ENCODE measurements around the gene SLC6A18. TPM values are rescaled to one million over a fixed set of nuclear protein-coding genes. Genes with fewer than 3 reads are reported as not detected.

Gene SLC6A18
- total and polyA plus RNA-seq, 2 of the 13 experiments (the other 11 are each of a cell fraction or from before 2014, with no cell fraction given) = not detected

GRCh38 chr5:1183424-1184162, 41.6 kb upstream of the SLC6A18 start:
- H3K4me3 ChIP-seq (replicated peaks in 1 of 3; ENCODE audit: insufficient read depth in 1 of 3, low read depth in 2 of 3, low read length in 3 of 3) = peak overlapping the region; percentile 39 to 79 (median 74); a peak in 5 of 6 replicates
- ChIA-PET CTCF (ENCODE audit: low intra/inter-chr PET ratio, low total read pairs) (no interaction called here), POLR2A (interaction anchor here (0.8 to 3.6 kb wide), 14 partner anchors 10 to 451 kb away, joined by 3 to 47 read pairs (median 6); partner anchors contain the start of genes BRD9, SLC6A19 and TRIP13)
- H3K27ac ChIP-seq (ENCODE audit: extremely low read length, insufficient read depth, low read length) = peak overlapping the region; percentile 99
- ATAC-seq = peak; percentile 51
- no peaks in the 10 kb centered on the region; a peak in 1 of 5 replicates for H3K27me3 ChIP-seq (ENCODE audit: control insufficient read depth in 1 of 2, insufficient read depth in 2 of 2, low read length in 2 of 2)
- H3K9ac ChIP-seq (ENCODE audit: insufficient read depth, low read depth, low read length) = peak overlapping the region; percentile 83
- H4K20me1 ChIP-seq (ENCODE audit: insufficient read depth, low read length) = no peaks in the 10 kb centered on the region
- H3K36me3 ChIP-seq (replicated peaks in 1 of 2; ENCODE audit: control insufficient read depth in 1 of 2, insufficient read depth in 2 of 2, low read length in 2 of 2) = no peaks in the 10 kb centered on the region
- H3K79me2 ChIP-seq (ENCODE audit: insufficient read depth, low read length) = no peaks in the 10 kb centered on the region
- no peak for FAIRE-seq
- in situ Hi-C loops (cut with HindIII; ENCODE audit: extremely low pct_ligation_motif_present, low pct_unique_long_range_greater_than_20kb) = no loop called here
- DNase-seq (ENCODE audit: low spot score) = no peak
- peaks cover 89% of the 10 kb centered on the region for H3K4me1 ChIP-seq (ENCODE audit: insufficient read depth, low read length)
- peak overlapping the region; percentile 91 for H3K4me2 ChIP-seq (ENCODE audit: low read depth, low read length)
- 11% methylated on average over 13 of the region's 18 CpGs for WGBS (ENCODE audit: low lambda C conversion rate)
- BruUV-seq (replicated peaks) = no TSS peak
- H2AFZ ChIP-seq (ENCODE audit: low read length) = no peak overlapping the region
- no peaks in the 10 kb centered on the region for H3K9me3 ChIP-seq (ENCODE audit: low read length)
- intact Hi-C loops (cut with micrococcal nuclease; ENCODE audit: unreplicated experiment) = loop anchor here (1.0 kb wide), 1 partner anchor 9 kb away; no protein-coding TSS in a partner anchor
- 0 out of 2 replicates have a peak, but pooled peaks have one; percentile 35 for TF ChIP-seq ZNF333 (CRISPR knock-in tag; IDR thresholded peaks at IDR 0.05; ENCODE audit: borderline replicate concordance)
- TF ChIP-seq ZNF441 (CRISPR knock-in tag; IDR thresholded peaks at IDR 0.05; ENCODE audit: borderline replicate concordance) = no peak
- TF ChIP-seq, protein P1, sequence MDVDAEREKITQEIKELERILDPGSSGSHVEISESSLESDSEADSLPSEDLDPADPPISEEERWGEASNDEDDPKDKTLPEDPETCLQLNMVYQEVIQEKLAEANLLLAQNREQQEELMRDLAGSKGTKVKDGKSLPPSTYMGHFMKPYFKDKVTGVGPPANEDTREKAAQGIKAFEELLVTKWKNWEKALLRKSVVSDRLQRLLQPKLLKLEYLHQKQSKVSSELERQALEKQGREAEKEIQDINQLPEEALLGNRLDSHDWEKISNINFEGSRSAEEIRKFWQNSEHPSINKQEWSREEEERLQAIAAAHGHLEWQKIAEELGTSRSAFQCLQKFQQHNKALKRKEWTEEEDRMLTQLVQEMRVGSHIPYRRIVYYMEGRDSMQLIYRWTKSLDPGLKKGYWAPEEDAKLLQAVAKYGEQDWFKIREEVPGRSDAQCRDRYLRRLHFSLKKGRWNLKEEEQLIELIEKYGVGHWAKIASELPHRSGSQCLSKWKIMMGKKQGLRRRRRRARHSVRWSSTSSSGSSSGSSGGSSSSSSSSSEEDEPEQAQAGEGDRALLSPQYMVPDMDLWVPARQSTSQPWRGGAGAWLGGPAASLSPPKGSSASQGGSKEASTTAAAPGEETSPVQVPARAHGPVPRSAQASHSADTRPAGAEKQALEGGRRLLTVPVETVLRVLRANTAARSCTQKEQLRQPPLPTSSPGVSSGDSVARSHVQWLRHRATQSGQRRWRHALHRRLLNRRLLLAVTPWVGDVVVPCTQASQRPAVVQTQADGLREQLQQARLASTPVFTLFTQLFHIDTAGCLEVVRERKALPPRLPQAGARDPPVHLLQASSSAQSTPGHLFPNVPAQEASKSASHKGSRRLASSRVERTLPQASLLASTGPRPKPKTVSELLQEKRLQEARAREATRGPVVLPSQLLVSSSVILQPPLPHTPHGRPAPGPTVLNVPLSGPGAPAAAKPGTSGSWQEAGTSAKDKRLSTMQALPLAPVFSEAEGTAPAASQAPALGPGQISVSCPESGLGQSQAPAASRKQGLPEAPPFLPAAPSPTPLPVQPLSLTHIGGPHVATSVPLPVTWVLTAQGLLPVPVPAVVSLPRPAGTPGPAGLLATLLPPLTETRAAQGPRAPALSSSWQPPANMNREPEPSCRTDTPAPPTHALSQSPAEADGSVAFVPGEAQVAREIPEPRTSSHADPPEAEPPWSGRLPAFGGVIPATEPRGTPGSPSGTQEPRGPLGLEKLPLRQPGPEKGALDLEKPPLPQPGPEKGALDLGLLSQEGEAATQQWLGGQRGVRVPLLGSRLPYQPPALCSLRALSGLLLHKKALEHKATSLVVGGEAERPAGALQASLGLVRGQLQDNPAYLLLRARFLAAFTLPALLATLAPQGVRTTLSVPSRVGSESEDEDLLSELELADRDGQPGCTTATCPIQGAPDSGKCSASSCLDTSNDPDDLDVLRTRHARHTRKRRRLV (CRISPR knock-in tag; IDR thresholded peaks at IDR 0.05) = 0 out of 2 replicates have a peak, but pooled peaks have one; percentile 6
- no peak for TF ChIP-seq MAFK (conservative IDR thresholded peaks at IDR 0.05 in 1 of 2, IDR thresholded peaks at IDR 0.05 in 1 of 2; ENCODE audit: low read length in 2 of 2)
- TF ChIP-seq ZSCAN21 (CRISPR knock-in tag; IDR thresholded peaks at IDR 0.05; ENCODE audit: borderline replicate concordance) = 0 out of 2 replicates have a peak, but pooled peaks have one; percentile 48
- TF ChIP-seq MYC (CRISPR knock-in tag; IDR thresholded peaks at IDR 0.05; ENCODE audit: borderline replicate concordance) = no peak
- TF ChIP-seq ZNF776 (CRISPR knock-in tag; IDR thresholded peaks at IDR 0.05) = peak; percentile 58; the same call in 1 of the 2 replicates
- TF ChIP-seq, protein P2, sequence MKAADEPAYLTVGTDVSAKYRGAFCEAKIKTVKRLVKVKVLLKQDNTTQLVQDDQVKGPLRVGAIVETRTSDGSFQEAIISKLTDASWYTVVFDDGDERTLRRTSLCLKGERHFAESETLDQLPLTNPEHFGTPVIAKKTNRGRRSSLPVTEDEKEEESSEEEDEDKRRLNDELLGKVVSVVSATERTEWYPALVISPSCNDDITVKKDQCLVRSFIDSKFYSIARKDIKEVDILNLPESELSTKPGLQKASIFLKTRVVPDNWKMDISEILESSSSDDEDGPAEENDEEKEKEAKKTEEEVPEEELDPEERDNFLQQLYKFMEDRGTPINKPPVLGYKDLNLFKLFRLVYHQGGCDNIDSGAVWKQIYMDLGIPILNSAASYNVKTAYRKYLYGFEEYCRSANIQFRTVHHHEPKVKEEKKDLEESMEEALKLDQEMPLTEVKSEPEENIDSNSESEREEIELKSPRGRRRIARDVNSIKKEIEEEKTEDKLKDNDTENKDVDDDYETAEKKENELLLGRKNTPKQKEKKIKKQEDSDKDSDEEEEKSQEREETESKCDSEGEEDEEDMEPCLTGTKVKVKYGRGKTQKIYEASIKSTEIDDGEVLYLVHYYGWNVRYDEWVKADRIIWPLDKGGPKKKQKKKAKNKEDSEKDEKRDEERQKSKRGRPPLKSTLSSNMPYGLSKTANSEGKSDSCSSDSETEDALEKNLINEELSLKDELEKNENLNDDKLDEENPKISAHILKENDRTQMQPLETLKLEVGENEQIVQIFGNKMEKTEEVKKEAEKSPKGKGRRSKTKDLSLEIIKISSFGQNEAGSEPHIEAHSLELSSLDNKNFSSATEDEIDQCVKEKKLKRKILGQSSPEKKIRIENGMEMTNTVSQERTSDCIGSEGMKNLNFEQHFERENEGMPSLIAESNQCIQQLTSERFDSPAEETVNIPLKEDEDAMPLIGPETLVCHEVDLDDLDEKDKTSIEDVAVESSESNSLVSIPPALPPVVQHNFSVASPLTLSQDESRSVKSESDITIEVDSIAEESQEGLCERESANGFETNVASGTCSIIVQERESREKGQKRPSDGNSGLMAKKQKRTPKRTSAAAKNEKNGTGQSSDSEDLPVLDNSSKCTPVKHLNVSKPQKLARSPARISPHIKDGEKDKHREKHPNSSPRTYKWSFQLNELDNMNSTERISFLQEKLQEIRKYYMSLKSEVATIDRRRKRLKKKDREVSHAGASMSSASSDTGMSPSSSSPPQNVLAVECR (CRISPR knock-in tag; IDR thresholded peaks at IDR 0.05; ENCODE audit: borderline replicate concordance) = peak; percentile 20; the same call in 1 of the 2 replicates
- no peak for TF ChIP-seq TCF12 (IDR thresholded peaks at IDR 0.05)
- 0 out of 2 replicates have a peak, but pooled peaks have one; percentile 2 for TF ChIP-seq TCF12 (CRISPR knock-in tag; IDR thresholded peaks at IDR 0.05)
- TF ChIP-seq HNRNPLL (IDR thresholded peaks at IDR 0.05; ENCODE audit: low read depth, low read length, poor library complexity, severe bottlenecking) = peak; percentile 9
- TF ChIP-seq MED8 (CRISPR knock-in tag; IDR thresholded peaks at IDR 0.05; ENCODE audit: insufficient replicate concordance) = peak; percentile 28
- TF ChIP-seq RFX5 (IDR thresholded peaks at IDR 0.05; ENCODE audit: low read depth, low read length) = no peak

Data from HepG2 (cell line).